ENCODE measurements around the gene MRM3.
"Not testable (repeated sequence)": the region's sequence is repeated elsewhere in the genome, so short reads cannot be mapped to it uniquely, and the experiment has no call there.

MRM3 gene

GRCh38 chr17:760371-760770, 21.8 kb upstream of the MRM3 start:
- TF ChIP-seq ZFX (IDR thresholded peaks at IDR 0.05; ENCODE audit: borderline replicate concordance) (no peak), CTCF (IDR thresholded peaks at IDR 0.05) (no peak)
- H3K27ac ChIP-seq: no peak overlapping the region

GRCh38 chr17:767076-767475, 15.1 kb upstream of the MRM3 start:
- TF ChIP-seq ZFX (IDR thresholded peaks at IDR 0.05; ENCODE audit: borderline replicate concordance): no peak
- no peak for TF ChIP-seq CTCF (IDR thresholded peaks at IDR 0.05)
- H3K27ac ChIP-seq: no peak overlapping the region

GRCh38 chr17:773016-773415, 9.1 kb upstream of the MRM3 start:
- no peak overlapping the region for H3K27ac ChIP-seq
- TF ChIP-seq CTCF (IDR thresholded peaks at IDR 0.05) (no peak), ZFX (IDR thresholded peaks at IDR 0.05; ENCODE audit: borderline replicate concordance) (no peak)

GRCh38 chr17:773467-774312, 8.5 kb upstream of the MRM3 start:
- H3K27ac ChIP-seq: no peak overlapping the region
- TF ChIP-seq CTCF (IDR thresholded peaks at IDR 0.05) (no peak), ZFX (IDR thresholded peaks at IDR 0.05; ENCODE audit: borderline replicate concordance) (no peak)

- TF ChIP-seq CTCF (IDR thresholded peaks at IDR 0.05) (no peak), ZFX (IDR thresholded peaks at IDR 0.05; ENCODE audit: borderline replicate concordance) (no peak)
- H3K27ac ChIP-seq: no peak overlapping the region
Observed at GRCh38 chr17:774313-774584, 7.9 kb upstream of the MRM3 start.

GRCh38 chr17:778096-778495, 4.1 kb upstream of the MRM3 start:
- TF ChIP-seq ZFX (IDR thresholded peaks at IDR 0.05; ENCODE audit: borderline replicate concordance) (no peak), CTCF (IDR thresholded peaks at IDR 0.05) (no peak)

GRCh38 chr17:784143-784542, 2.0 kb downstream of the MRM3 start:
- TF ChIP-seq CTCF (IDR thresholded peaks at IDR 0.05): no peak
- no peak for TF ChIP-seq ZFX (IDR thresholded peaks at IDR 0.05; ENCODE audit: borderline replicate concordance)

More at GRCh38 chr17:778096-778495, 4.1 kb upstream of the MRM3 start:
- H3K27ac ChIP-seq: no peak overlapping the region

GRCh38 chr17:785901-786300, 3.7 kb downstream of the MRM3 start:
- not testable (repeated sequence) for H3K27ac ChIP-seq

More at GRCh38 chr17:784143-784542, 2.0 kb downstream of the MRM3 start:
- no peak overlapping the region for H3K27ac ChIP-seq
